Hematopoietic multipotent progenitor cell treated with erythropoietin and hydrocortisone succinate and interleukin-3 and kit ligand, for 8 days (in vitro differentiated cells): ENCODE data around the gene PKNOX1.
"Not testable (repeated sequence)": the region's sequence is repeated elsewhere in the genome, so short reads cannot be mapped to it uniquely, and the experiment has no call there.

Source experiments
- DNase-seq: peaks from one replicate; pipeline ENCODE4 v3.0.0-alpha.2; 2015

PKNOX1 gene

GRCh38 chr21:42973991-42974831 is at the start of gene PKNOX1:
Gene PKNOX1 (plus strand): TSS chr21:42974562. CDS start chr21:43004382, 29,820 bp downstream.
- DNase-seq, result peak; percentile 98

- no peak for DNase-seq
Observed at GRCh38 chr21:42925114-42925926, 49.0 kb upstream of the PKNOX1 start, which contains the start of gene ERVH48-1. Gene ERVH48-1 (minus strand): TSS chr21:42925630. CDS start chr21:42919006, 6,624 bp downstream.

GRCh38 chr21:42927474-42928200 is 46.7 kb upstream of the PKNOX1 start:
- DNase-seq, result not testable (repeated sequence)

GRCh38 chr21:42929969-42930368 is 44.4 kb upstream of the PKNOX1 start:
- peak; percentile 34 for DNase-seq

- no peak for DNase-seq
Observed at GRCh38 chr21:42931560-42932235, 42.7 kb upstream of the PKNOX1 start.

- DNase-seq, result not testable (repeated sequence)
Observed at GRCh38 chr21:42932378-42933136, 41.8 kb upstream of the PKNOX1 start.

GRCh38 chr21:42933137-42933970 is 41.0 kb upstream of the PKNOX1 start:
- DNase-seq, result not testable (repeated sequence)

- not testable (repeated sequence) for DNase-seq
Observed at GRCh38 chr21:42933973-42934372, 40.4 kb upstream of the PKNOX1 start.

- not testable (repeated sequence) for DNase-seq
Observed at GRCh38 chr21:42936360-42936759, 38.0 kb upstream of the PKNOX1 start.

GRCh38 chr21:42937034-42937940 is 37.1 kb upstream of the PKNOX1 start:
- not testable (repeated sequence) for DNase-seq

- no peak for DNase-seq
Observed at GRCh38 chr21:42937960-42938605, 36.3 kb upstream of the PKNOX1 start.

GRCh38 chr21:42938606-42938995 is 35.8 kb upstream of the PKNOX1 start:
- not testable (repeated sequence) for DNase-seq

GRCh38 chr21:42939582-42940413 is 34.6 kb upstream of the PKNOX1 start:
- DNase-seq, result no peak

- no peak for DNase-seq
Observed at GRCh38 chr21:42941696-42942085, 32.7 kb upstream of the PKNOX1 start.

GRCh38 chr21:42942244-42942643 is 32.1 kb upstream of the PKNOX1 start:
- DNase-seq, result no peak

- not testable (repeated sequence) for DNase-seq
Observed at GRCh38 chr21:42949094-42949755, 25.1 kb upstream of the PKNOX1 start.

- DNase-seq, result not testable (repeated sequence)
Observed at GRCh38 chr21:42951193-42951592, 23.2 kb upstream of the PKNOX1 start.
